ENCODE results near the gene SLC66A1.
"Not testable (repeated sequence)": the region's sequence is repeated elsewhere in the genome, so short reads cannot be mapped to it uniquely, and the experiment has no call there.

Gene SLC66A1, protein sequence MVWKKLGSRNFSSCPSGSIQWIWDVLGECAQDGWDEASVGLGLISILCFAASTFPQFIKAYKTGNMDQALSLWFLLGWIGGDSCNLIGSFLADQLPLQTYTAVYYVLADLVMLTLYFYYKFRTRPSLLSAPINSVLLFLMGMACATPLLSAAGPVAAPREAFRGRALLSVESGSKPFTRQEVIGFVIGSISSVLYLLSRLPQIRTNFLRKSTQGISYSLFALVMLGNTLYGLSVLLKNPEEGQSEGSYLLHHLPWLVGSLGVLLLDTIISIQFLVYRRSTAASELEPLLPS

DNA sequence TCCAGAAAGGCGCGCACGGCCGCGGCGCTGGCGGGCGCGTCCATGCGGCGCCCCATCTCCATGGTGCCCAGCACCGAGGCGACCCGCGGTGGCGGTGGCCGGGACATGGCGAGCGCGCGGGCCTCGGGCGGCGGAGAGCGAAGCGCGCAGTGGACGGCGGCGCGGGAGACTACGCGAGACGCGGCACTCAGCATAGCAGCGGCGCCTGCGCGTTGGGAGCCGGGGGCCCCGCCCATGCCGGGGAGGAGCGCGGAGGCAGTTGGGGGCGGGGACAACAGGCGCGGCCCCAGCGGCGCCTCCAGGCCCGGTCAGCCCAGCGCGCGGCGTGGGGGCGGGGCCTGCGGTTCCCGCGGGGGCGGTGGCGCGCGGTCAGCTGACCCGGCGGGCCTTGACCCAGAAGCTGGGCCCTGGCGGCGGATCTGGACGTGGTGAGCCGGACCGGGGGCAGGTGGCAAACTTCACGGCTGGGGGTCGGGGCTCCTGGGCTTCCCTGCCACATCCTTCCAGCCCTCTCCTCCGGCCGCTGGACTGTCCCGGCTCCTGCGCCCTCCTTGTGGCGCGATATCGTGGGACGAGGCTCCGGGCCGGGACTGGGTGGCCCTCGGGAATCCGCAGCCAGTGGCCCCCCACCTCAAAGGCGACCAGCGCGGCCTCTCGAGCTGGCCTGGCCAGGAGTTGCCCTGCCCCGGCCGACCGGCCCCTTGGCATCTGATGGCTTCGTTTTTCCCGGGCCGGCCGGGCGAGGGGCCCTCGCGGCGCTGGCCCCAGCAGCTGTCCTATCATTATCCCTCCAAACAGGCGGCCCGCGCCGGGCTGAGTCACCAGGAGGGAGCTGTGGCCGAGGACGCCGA lies at the start of gene SLC66A1, which contains the start of gene AKR7A2:
SLC66A1 (plus strand) TSS at position 396 of the 851 bp plus-strand sequence. CDS start 5,352 bp downstream, outside the sequence.
AKR7A2 (minus strand) TSS at position 214 of the 851 bp plus-strand sequence; CDS start at position 194, 20 bp downstream.
- peak; percentile 77 for DNase-seq

DNA sequence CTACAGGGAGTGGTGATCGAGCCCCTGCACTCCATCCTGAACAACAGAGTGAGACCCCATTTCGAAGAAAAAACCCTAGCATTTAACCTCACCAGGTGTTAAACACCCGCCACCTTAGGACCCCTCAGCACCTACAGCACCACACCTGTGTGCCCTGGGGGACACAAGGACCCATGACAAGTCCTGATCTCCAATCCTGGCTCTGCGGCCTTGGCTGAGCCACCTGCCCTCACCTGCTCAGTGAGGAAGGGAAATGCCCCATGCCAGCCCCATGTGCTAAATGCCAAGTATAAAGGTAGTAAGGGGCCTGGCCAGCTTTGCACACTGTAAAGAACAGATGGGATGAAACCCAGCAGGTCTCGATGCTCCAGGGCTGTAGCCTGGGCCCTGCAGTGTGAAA lies 49.4 kb upstream of the SLC66A1 start:
- no peak for DNase-seq

DNA sequence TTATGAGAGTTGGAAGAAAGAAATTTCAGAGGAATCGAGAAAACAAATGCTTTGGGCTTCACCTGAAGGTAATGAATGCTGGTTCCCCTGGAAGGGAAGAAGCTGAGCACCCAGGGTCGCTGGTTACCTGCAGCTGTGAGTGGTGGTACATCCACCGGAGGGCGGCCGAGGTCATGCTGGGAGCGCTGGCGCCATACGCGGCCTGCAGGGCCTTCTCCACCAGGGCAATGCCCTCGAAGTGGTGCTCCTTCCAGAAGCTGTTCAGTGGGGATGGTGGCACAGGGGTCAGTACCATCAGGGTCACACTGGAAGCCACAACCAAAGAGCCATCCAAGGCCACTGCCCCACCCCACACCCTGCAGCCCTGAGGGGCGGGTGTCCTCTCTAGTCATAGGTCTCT lies 43.7 kb upstream of the SLC66A1 start:
- no peak for DNase-seq

DNA sequence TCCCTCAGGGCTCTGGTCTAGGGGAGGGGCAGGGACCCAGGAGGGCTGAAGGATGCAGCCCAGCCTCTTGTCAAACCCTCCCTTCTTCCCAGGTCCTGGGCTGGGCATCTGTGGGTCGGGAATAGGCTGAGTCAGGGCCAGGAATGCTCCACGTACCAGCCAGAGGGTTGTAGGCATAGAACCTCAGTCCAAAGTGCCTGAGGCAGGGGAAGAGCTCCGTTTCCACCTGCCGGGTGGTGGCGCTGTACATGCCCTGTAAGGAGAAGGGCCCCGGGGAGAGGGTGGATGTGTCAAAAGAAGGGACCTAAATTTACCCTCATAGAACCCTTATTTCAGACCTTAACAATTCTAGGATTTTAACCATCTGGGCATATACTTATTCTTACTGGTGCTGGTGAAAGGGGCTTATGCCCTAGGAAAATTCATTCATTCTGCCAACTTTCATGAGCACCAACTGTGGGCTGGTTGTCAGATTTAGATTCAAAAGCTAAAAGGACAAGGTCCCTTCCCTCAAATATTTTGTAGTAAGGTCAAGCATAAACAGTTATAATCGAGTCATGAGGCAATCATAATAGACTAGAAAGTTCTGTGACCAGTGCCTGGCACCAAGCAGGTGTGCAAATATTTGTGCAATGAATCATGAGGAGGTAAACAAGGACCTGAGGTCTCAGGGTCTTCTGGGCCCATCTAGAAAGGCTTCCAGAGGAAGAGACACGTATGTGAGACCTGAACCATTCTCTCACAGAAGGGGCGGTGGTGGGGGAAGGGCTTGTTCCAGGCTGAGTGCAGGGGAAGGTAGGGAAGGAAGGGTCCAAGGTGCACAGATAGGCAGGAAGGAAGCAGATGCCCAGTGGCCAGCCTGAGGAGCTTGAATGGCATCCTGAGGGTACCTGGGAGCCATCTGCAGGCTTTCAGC lies 42.4 kb upstream of the SLC66A1 start:
- DNase-seq = not testable (repeated sequence)

DNA sequence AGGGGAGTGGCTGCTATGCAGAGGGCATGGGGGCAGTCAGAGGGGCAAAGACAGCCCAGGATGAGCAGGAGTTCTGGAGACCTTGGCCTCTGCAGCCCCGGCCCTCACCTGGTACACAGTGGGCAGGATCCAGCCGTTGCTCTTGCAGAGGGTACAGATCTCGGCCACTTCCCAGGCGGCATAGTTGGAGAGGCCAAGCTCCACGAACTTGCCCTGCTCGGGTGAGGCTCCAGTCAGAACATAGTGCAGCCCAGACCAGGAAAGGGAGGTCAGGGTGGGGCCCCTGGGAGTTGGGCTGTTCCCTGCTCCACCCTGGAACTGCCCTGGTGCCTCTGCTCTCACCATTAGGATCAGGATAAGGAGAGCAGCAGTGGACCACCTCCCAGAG lies 41.8 kb upstream of the SLC66A1 start:
- DNase-seq = not testable (repeated sequence)

DNA sequence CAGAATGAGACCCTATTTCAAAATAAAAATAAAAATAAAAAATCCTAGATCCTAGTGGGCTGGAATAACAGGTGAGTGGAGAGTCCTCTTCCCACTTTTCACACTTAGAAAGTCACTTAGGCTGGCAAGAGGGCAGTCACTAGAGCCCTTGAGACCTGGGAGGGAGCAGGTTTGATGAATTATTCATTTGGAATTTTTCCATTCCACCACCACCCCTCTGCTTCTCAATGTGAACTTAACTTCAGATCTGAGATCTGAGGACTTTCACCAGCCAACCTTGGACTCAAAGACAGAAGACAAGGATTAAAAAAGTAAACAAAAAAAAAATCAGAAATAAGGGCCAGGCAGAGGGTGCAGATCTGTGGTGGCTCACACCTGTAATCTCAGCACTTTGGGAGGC lies 40.1 kb upstream of the SLC66A1 start:
- DNase-seq = no peak

DNA sequence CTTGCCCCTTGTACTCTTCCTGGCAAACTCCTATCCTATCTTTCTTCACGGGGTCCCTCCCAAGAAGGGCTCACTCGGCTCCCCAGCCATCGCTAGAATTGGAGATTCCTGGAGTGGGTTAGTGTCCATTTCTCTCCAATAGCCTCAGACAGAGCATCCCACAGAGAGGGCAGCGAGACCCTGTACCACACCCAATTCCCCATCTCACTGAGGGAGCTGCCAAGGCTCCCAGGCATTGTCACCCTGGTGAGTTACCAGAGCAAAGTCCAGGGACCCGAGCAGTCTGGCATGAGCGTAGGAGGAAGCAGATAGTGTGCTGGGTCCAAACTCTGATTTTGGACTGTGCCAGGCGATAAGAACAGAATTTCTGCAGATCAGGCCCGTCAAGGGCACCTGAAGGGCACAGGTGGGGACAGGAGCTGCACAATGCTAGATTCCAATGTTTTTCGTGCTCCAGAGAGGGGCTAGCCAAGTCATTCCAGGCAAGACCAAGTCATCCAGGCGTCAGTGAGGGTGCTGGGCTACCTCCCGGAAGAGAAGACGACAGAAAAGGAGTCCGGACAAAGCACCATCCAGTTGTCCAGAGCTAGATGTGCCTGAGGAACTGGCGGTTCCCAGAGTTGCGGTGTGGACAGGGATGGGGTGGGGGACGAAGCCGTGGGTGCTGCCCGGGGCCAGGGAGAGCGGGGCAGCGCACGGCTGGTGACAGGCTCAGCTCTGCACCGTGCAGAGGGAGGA lies 38.9 kb upstream of the SLC66A1 start:
- DNase-seq = no peak

DNA sequence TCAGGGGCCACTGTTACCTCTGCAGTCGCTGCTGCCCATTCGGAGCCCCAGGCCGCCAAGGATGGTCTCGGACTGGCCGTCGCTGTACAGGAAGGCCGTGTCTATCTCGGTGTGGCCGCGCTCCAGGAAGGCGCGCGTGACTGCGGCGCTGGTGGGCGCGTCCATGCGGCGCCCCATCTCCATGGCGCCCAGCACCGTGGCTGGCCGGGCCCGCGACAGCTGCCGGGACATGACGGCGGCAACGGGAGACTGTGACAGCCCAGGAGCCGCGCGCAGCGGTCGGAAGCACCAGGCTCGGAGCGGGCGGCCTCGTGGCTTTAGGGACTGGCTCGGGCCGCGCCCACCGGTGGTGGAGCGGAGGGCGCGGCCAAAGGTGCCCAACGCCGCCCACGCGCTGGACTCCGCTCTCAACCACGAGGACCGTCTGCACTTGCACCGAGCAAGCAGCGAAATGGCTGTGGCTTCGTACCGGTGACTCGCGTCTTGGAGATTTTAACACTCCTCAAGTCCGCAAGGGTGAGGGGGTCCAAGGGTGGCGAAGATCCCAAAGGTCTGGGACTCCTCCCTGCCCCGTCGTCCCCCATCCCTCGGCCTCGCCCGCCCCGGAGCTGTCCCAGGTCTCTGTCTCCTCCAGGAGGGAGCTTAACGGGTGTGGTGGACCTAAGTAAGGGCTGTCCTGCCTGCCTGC lies 38.1 kb upstream of the SLC66A1 start:
- not testable (repeated sequence) for DNase-seq

DNA sequence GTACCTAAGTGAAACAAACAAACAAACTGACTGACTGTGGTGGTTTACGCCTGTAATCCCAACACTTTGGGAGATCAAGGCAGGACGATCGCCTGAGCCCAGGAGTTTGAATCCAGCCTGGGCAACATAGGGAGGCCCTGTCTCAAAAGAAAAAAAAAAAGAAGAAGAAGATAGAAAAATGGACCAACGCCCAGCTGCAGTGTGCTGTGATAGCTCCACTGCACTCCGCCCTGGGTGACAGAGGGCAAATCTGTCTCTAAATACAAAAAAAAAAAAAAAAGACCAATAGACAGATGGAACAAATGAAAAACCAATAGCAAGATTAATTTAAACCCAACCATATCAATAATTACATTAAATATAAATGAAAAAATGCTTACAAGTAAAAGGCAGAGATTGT lies 37.5 kb upstream of the SLC66A1 start:
- DNase-seq = no peak

DNA sequence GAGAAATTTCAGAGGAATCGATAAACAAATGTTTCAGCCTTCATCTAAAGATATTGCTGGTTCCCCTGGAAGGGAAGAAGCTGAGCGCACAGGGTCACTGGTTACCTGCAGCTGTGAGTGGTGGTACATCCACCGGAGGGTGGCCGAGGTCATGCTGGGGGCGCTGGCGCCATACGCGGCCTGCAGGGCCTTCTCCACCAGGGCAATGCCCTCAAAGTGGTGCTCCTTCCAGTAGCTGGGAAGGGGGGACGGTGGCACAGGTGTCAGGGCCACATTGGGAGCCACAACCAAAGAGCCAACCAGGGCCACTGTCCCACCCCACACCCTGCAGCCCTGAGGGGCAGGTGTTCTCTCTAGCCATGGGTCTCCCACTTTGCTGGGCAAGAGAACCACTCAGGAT lies 28.2 kb upstream of the SLC66A1 start:
- no peak for DNase-seq

DNA sequence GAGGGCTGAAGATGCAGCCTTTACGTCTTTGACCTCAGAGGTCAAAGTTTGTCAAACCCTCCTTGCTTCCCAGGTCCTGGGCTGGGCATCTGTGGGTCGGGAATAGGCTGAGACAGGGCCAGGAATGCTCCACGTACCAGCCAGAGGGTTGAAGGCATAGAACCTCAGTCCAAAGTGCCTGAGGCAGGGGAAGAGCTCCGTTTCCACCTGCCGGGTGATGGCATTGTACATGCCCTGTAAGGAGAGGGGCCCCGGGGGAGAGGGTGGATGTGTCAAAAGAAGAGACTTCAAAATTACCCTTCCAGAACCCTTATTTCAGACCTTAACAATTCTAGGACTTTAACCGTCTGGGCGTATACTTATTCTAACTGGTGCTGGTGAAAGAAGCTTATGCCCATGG lies 27.2 kb upstream of the SLC66A1 start:
- DNase-seq = no peak

DNA sequence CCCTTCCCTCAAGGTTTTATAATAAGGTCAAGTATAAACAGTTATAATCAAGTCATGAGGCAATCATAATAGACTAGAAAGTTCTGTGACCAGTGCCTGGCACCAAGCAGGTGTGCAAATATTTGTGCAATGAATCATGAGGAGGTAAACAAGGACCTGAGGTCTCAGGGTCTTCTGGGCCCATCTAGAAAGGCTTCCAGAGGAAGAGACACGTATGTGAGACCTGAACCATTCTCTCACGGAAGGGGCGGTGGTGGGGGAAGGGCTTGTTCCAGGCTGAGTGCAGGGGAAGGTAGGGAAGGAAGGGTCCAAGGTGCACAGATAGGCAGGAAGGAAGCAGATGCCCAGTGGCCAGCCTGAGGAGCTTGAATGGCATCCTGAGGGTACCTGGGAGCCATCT lies 26.8 kb upstream of the SLC66A1 start:
- DNase-seq = not testable (repeated sequence)

DNA sequence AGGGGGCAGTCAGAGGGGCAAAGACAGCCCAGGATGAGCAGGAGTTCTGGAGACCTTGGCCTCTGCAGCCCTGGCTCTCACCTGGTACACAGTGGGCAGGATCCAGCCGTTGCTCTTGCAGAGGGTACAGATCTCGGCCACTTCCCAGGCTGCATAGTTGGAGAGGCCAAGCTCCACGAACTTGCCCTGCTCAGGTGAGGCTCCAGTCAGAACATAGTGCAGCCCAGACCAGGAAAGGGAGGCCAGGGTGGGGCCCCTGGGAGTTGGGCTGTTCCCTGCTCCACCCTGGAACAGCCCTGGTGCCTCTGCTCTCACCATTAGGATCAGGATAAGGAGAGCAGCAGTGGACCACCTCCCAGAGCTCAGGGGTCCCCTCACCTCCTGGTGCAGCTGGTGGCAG lies 26.3 kb upstream of the SLC66A1 start:
- DNase-seq = not testable (repeated sequence)

DNA sequence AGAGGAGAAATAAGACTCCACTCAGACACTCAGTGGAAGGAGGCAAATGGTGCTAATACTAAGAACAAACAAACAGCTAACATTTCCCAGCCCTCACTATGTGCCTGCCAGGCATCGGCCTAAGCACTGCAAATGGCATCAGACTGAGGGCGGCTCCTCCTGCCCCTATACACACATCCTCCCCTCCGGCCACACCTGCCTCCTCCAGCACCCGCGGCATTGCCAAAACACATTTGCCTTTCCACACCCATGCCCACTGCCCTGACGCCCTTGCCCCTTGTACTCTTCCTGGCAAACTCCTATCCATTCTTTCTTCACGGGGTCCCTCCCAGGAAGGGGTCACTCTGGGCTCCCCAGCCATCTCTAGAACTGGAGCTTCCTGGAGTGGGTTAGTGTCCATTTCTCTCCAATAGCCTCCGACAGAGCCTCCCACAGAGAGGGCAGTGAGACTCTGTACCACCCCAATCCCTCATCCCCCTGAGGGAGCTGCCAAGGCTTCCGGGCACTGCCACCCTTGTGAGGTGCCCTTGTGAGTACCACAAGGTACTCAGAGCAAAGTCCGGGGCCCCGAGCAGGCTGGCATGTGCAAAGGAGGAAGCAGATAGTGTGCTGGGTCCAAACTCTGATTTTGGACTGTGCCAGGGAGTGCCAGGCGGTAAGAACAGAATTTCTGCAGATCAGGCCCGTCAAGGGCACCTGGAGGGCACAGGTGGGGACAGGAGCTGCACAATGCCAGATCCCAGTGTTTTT lies 24.5 kb upstream of the SLC66A1 start:
- DNase-seq = no peak

DNA sequence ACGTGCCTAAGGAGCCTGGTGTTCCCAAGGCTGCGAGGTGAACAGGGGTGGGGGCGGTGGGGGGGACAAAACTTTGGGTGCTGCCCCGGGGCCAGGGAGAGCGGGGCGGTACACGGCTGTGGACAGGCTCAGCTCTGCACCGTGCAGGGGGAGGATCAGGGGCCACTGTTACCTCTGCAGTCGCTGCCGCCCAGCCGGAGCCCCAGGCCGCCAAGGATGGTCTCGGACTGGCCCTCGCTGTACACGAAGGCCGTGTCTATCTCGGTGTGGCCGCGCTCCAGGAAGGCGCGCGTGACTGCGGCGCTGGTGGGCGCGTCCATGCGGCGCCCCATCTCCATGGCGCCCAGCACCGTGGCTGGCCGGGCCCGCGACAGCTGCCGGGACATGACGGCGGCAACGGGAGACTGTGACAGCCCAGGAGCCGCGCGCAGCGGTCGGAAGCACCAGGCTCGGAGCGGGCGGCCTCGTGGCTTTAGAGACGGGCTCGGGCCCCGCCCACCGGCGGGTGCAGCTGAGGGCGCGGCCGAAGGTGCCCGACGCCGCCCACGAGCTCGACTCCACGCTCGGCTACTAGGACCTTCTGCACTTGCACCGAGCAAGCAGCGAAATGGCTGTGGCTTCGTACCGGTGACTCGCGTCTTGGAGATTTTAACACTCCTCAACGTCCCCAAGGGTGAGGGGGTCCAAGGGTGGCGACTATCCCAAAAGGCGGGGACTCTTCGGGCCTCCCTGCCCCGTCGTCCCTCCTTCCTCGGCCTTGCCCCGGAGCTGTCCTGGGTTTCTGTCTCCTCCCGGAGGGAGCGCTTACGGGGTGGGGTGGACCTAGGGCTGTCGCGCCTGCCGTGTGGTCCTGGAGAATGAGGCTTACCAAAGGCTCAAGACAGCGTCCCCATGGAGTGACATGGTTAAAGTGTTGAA lies 23.5 kb upstream of the SLC66A1 start, which contains the start of gene AKR7A3:
AKR7A3 (minus strand) TSS at position 447 of the 918 bp plus-strand sequence; CDS start at position 386, 61 bp downstream.
- DNase-seq = not testable (repeated sequence)

DNA sequence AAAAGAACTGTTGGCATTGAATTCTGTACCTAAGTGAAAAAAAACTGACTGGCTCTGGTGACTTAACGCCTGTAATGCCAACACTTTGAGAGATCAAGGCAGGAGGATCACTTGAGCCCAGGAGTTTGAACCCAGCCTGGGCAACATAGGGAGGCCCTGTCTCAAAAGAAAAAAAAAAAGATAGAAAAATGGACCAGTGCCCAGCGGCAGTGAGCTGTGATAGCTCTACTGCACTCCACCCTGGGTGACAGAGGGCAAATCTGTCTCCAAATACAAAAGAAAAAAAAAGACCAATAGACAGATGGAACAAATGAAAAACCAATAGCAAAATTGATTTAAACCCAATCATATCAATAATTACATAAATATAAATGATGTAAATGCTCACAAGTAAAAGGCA lies 22.9 kb upstream of the SLC66A1 start:
- no peak for DNase-seq

DNA sequence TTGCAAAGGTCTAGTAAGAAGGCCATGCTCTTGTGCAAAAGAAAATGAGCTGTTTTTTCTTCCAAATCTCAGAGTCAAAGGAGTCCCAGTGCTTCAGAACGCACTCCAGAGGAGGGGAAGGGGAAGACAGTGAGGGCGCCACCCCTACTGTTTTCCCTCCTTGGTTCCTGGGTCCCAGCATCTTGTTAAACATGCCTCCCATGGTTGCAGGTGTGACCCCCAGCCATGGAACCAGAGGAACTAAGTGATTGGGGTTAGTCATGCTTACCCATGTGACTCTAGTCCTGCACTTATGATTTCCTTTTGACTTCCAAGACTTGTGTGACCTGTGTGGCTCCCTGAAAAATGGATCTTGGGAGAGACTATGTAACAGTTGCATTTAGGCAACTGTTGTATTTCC lies 17.5 kb upstream of the SLC66A1 start:
- no peak for DNase-seq

DNA sequence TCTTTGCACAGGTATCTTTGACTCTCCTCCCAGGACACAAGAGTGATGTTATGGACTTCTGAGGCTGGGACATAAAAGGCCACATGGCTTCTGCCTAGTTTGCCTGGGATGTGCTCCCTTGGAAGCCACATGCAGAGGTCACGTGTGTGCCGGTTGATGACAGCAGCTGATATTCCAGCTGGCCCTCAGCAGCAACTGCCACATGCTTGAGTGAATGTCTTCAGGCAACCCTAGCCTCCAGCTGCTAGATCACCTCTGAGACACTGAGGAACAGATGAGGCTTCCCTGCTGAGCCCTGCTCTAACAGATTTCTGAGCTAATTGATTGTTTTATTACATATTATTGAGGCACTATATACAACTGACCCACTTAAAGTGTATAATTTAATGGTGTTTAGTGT lies 11.9 kb upstream of the SLC66A1 start:
- DNase-seq = no peak

DNA sequence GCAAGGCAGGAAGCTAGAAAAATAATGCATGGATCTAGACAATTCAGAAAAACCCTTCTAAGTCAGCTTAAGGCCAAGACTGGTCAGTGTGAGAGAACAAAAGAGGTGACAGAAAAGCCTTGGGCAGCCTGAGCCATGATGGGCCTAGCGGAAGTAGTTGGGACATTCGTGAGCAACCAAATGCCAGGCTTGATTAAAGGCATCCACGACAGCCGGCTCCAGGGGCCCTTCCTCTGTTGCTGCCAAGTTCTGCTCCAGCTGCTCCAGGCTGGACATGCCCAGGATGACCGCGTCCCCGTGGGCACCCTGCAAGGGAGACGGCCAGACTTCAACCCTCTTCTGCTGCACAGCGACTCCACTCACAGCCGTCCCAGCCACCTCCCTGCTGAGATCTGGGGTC lies 8.0 kb upstream of the SLC66A1 start:
- DNase-seq = not testable (repeated sequence)

DNA sequence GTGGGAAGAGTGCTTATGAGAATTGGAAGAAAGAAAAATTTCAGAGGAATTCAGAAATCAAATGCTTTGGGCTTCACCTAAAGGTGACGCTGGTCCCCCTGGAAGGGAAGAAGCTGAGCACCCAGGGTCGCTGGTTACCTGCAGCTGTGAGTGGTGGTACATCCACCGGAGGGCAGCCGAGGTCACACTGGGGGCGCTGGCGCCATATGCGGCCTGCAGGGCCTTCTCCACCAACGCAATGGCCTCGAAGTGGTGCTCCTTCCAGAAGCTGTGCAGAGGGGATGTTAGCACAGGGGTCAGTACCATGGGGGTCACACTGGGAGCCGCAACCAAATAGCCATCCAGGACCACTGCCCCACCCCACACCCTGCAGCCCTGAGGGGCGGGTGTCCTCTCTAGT lies 6.2 kb upstream of the SLC66A1 start:
- DNase-seq = no peak

Measured in DMS153 (cell line).